NCI-H2227 treated with DMSO at 0.1 percent for 48 hours (cell line): ENCODE results near the gene PPP1R10.
"Not testable (repeated sequence)": the region's sequence is repeated elsewhere in the genome, so short reads cannot be mapped to it uniquely, and the experiment has no call there.

Source experiments
- DNase-seq: peaks from one replicate; lab custom pipeline; 2025; lab: John Stamatoyannopoulos, UW

PPP1R10 gene

GRCh38 chr6:30616811-30617564 is at the start of gene PPP1R10:
Gene PPP1R10, minus strand, starts transcription at chr6:30617243. Its CDS starts 7,299 bp downstream, at chr6:30609944.
- peak; percentile 100 for DNase-seq

- not testable (repeated sequence) for DNase-seq
Measured at GRCh38 chr6:30666300-30666699, 49.3 kb upstream of the PPP1R10 start.

DNA sequence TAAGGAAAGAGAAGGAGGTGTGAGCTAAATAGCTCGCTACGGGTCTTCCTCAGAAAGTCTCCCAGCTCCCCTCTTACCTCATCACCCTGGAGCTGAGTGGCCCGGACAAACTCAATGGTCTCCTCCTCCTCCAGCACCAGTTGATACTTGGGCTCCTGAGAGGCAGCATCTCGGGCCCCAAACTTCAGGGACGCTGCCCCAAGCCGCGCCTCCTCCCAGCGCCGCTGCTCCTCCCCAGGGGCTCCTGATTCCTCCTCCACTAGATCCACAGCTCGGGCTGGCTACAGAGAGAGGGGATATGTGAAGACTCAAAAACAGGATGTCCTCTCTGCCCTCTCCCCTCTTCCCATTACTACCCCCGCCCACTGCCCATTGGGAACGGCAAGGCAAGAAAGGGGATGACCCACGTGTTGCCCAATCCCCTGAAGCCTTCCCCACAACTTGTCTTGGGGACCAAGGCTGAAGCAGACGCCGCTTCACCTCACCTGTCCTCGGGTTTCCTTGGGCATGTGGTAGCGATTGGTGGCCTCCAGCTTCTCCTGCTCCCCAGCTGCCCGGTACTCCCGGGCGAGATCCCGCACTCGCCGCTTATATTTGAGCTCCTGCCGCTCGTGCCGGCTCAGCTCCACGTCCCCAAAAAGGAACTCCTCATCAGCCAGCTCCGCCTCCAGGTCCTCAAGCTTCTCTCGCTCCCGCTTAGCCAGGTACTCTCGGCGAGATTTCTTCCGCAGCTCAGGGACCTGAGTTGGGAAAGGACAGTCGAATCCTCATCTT is 48.1 kb upstream of the PPP1R10 start:
- no peak for DNase-seq

DNA sequence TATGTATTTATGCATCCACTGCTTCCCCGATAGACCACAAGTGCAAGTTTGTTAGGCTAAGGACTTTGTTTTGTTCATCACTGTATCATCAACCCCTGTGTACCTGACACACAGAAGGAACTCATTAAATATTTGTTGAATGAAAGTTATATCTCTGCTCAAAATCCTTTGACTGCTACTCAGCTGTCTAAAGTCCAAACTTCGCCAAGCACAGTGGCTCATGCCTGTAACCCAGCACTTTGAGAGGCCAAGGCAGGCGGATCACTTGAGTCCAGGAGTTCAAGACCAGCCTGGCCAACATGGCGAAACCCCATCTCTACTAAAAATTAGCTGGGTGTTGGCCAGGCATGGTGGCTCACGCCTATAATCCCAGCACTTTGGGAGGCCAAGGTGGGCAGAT is 40.9 kb upstream of the PPP1R10 start:
- DNase-seq = not testable (repeated sequence)

GRCh38 chr6:30657454-30657853 is 40.4 kb upstream of the PPP1R10 start:
- DNase-seq = no peak

GRCh38 chr6:30656513-30656912 is 39.5 kb upstream of the PPP1R10 start:
- DNase-seq = no peak

- DNase-seq = no peak
Measured at GRCh38 chr6:30655743-30656094, 38.7 kb upstream of the PPP1R10 start.

DNA sequence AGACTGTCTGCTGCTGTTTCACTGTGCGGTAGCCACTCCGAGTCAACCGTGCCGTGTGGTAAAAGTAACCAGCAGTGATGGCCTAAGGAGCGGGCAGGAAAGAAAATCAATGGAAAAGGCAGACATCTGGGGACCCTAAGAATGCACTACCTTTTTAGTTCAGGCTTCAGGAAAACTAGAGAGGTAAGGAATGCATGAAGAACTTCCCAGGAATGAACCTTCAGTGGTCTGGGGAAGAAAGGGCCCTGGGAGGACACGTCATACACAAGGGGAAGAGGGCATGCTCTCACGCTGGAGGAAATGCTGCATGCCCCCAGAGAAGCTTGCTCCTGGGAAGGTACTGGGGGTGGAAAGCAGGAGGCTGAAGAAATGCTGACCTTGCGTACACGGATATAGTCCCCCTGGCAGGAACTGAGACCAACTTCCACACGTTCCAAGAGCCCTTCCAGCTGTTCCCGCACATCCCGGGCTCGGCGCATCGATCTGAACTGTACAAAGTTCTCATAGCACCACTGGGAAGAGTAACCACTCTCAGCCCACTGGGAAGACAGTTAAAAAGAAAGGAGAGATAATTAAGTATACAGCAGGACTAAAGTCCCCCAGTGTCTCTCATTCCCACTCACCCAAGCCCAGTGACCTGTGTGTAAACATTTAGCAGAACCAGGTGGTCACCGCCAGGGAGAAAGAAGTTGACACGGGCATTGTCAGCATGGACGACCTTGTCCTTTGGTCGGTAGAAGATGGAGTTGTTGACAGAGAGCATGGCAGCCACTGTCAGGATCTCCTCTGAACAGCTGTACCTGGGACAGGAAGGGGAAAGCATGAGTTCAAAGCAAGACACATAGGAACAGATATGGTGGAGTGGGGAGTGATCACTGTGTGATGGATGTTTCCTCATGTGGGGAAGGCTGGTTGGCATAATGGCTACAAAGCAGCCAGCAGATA is 38.0 kb upstream of the PPP1R10 start:
- no peak for DNase-seq

DNA sequence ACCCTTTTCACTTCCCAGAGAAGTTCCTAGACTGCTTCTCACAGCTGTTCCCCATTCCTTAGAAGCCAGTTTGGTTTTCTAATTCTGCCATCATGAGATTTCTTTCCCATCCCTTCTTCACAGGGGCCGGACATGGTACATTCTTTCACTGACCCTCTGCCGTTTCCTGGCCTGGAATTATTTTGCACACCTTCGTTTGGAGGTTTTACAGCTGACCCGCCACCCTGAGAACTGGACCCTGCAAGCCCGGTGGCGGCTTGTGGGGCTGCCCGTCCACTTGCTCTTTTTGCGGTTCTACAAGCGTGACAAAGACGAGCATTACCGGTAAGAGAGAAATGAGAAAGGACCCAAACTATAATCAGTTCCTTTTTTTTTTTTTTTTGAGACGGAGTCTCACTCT is 34.1 kb upstream of the PPP1R10 start:
- no peak for DNase-seq

- DNase-seq = peak; percentile 91
Measured at GRCh38 chr6:30647242-30648116, 30.4 kb upstream of the PPP1R10 start.

- DNase-seq = peak; percentile 91
Measured at GRCh38 chr6:30646450-30647241, 29.6 kb upstream of the PPP1R10 start, which contains the start of gene C6orf136. Gene C6orf136, plus strand, starts transcription at chr6:30647133. Its CDS starts 99 bp downstream, at chr6:30647232.

GRCh38 chr6:30645989-30646388 is 28.9 kb upstream of the PPP1R10 start:
- peak; percentile 9 for DNase-seq

DNA sequence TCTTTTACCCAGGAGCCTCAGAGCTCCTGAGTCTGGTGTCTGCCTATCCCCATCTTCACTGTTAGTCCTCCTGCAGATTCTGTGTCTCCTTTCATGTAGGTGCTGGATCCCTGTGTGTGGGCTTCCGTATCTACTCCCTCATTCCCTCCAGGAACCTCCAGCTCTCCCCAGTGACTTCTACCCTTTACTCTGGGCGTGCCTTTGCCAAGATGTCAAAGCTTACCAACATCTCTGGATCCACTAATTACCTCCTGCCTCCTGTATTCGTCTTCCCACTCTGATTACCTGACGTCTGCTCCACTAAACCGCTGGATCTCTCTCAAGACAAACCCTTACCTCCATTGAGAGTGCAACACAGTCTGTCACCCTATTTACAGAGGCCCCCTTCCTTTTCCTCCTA is 27.7 kb upstream of the PPP1R10 start:
- DNase-seq = no peak

GRCh38 chr6:30643656-30644055 is 26.6 kb upstream of the PPP1R10 start:
- no peak for DNase-seq

- DNase-seq = no peak
Measured at GRCh38 chr6:30641048-30641447, 24.0 kb upstream of the PPP1R10 start.

DNA sequence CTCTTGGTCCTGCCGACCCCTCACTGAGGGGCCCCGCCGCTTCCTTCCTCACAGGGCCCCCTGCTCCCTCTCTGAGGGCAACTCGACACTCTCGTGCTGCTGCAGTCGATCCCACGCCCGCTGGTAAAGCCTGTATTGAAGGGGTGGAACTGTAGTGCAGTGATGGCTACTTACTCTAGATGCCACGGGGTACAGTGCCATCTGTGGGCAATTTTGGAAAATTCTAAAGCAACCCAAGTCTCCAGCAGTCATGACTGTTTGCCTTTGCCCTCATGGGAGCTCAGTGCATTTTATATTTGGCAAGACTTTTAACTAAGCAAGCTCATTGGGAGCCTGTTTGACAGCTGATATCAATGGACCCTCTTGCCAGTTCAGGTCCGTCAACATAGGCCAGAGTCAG is 23.4 kb upstream of the PPP1R10 start:
- DNase-seq = no peak

DNA sequence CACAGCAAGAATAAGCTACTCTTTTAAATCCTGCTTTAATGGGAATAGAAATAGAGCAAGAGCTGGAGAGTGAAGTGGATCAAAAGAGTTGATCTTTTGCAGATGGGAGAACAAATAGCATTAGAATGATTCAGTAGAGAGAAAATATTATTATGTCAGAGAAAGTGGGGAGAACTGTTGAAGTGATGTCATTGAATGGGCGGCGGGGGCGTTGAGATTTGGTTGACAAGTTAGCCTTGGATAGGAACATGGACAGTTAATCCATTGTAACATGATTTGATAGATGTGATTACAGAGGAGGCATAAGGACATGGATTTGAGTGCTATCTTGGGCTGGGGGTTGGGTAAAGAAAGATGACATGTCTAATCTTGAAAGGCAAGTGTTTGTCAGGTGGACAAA is 18.8 kb upstream of the PPP1R10 start:
- no peak for DNase-seq

DNA sequence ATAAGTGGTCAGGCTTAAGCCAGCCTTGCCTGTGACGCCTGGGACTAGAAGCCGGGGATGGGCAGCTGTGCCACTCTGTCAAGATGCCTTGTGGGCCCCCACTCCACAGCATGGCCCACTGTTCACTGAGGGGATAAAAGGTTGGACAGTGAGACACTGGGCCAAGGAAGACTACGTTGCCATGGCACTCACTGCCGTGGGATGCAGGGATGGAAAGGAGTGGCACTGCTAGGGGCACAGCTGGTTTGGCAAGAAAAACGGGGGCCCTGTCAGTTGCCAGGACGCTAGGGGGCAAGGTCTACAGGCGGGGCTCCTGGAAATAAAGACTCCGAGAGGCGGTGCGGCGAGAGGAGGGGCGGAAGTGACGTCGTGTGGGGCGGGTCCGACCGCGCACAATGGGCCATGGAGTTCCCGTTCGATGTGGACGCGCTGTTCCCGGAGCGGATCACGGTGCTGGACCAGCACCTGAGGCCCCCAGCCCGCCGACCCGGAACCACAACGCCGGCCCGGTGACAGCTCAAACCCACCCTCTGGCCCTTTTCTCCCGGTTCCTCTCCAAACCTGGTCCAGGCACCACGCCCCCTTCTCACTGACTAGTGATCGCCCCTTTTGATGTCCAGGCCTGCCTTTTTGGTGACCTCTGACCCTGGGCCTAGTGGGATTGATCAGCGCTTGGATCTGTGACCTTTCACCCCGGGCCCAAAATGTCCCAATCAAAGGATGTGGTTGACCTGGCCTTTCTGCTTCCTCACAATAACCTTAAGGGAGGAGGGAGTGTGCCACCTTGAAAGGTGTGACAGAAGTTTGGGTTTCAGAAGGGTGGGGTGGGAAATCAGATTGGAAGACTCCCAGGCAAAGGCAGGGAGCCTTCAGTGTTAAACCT is 9.7 kb upstream of the PPP1R10 start, which contains the start of gene ATAT1:
TSS of gene ATAT1 (plus strand) at position 391 of the 883 bp plus-strand sequence.
- peak; percentile 84 for DNase-seq

- no peak for DNase-seq
Measured at GRCh38 chr6:30625511-30625910, 8.5 kb upstream of the PPP1R10 start.
